ENCODE data around the gene PLEKHG2. TPM values are rescaled to one million over a fixed set of nuclear protein-coding genes. Genes with fewer than 3 reads are reported as not detected.

PLEKHG2 gene
- total RNA-seq, 1 donor from 2014 or later: 86.7 TPM

- Mint-ChIP-seq H3K4me3 (peak overlapping the region; percentile 87), H3K27ac (peak overlapping the region; percentile 99), H3K27me3 (peaks cover 8% of the 10 kb centered on the region), H3K36me3 (peaks cover 13% of the 10 kb centered on the region), H3K4me1 (ENCODE audit: unreplicated experiment) (peaks cover 30% of the 10 kb centered on the region), H3K9me3 (no peaks in the 10 kb centered on the region)
- TF ChIP-seq CTCF (conservative IDR thresholded peaks at IDR 0.05): no peak
- DNase-seq (ENCODE audit: extremely low spot score, unreplicated experiment): no peak
Measured at GRCh38 chr19:39411081-39411831, 1.2 kb upstream of the PLEKHG2 start.

GRCh38 chr19:39411832-39412099 lies 703 bp upstream of the PLEKHG2 start:
- DNase-seq (ENCODE audit: extremely low spot score, unreplicated experiment): peak; percentile 87
- H3K4me1 Mint-ChIP-seq (ENCODE audit: unreplicated experiment): peaks cover 29% of the 10 kb centered on the region

GRCh38 chr19:39412867-39413271 lies 400 bp downstream of the PLEKHG2 start:
- Mint-ChIP-seq H3K27me3 (peaks cover 8% of the 10 kb centered on the region), H3K9me3 (no peaks in the 10 kb centered on the region), H3K4me1 (ENCODE audit: unreplicated experiment) (peaks cover 29% of the 10 kb centered on the region), H3K4me3 (peak overlapping the region; percentile 87), H3K36me3 (peaks cover 13% of the 10 kb centered on the region), H3K27ac (peak overlapping the region; percentile 55)
- no peak for DNase-seq (ENCODE audit: extremely low spot score, unreplicated experiment)
- TF ChIP-seq CTCF (conservative IDR thresholded peaks at IDR 0.05): peak; percentile 64

More at GRCh38 chr19:39411832-39412099, 703 bp upstream of the PLEKHG2 start:
- H3K27ac Mint-ChIP-seq: peak overlapping the region; percentile 99
- peaks cover 8% of the 10 kb centered on the region for H3K27me3 Mint-ChIP-seq
- peak; percentile 95 for TF ChIP-seq CTCF (conservative IDR thresholded peaks at IDR 0.05)
- peak overlapping the region; percentile 87 for H3K4me3 Mint-ChIP-seq
- H3K9me3 Mint-ChIP-seq: no peaks in the 10 kb centered on the region
- peaks cover 13% of the 10 kb centered on the region for H3K36me3 Mint-ChIP-seq

GRCh38 chr19:39413272-39413910 lies 922 bp downstream of the PLEKHG2 start:
- Mint-ChIP-seq H3K36me3 (peaks cover 13% of the 10 kb centered on the region), H3K4me1 (ENCODE audit: unreplicated experiment) (peaks cover 29% of the 10 kb centered on the region), H3K27ac (peak overlapping the region; percentile 88), H3K27me3 (peaks cover 8% of the 10 kb centered on the region), H3K4me3 (peak overlapping the region; percentile 98), H3K9me3 (no peaks in the 10 kb centered on the region)
- TF ChIP-seq CTCF (conservative IDR thresholded peaks at IDR 0.05): no peak
- DNase-seq (ENCODE audit: extremely low spot score, unreplicated experiment): no peak

GRCh38 chr19:39413911-39414608 lies 1.6 kb downstream of the PLEKHG2 start:
- peak overlapping the region; percentile 98 for H3K4me3 Mint-ChIP-seq
- peaks cover 8% of the 10 kb centered on the region for H3K27me3 Mint-ChIP-seq
- peak overlapping the region; percentile 88 for H3K27ac Mint-ChIP-seq
- peaks cover 23% of the 10 kb centered on the region for H3K4me1 Mint-ChIP-seq (ENCODE audit: unreplicated experiment)
- TF ChIP-seq CTCF (conservative IDR thresholded peaks at IDR 0.05): peak; percentile 13
- peaks cover 8% of the 10 kb centered on the region for H3K36me3 Mint-ChIP-seq
- DNase-seq (ENCODE audit: extremely low spot score, unreplicated experiment): no peak
- no peaks in the 10 kb centered on the region for H3K9me3 Mint-ChIP-seq
